Activated CD8-positive, alpha-beta T cell treated with anti-CD3 and anti-CD28 coated beads for 36 hours (primary cell): ENCODE data around the gene PARP2. TPM values are rescaled to one million over a fixed set of nuclear protein-coding genes. Genes with fewer than 3 reads are reported as not detected.

Source experiments
- ATAC-seq: fragments of 200-7000 bp; cut with Tn5 transposase; one replicate; pipeline ENCODE4 v1.10.0; 2021; ENCODE audit warnings: mild to moderate bottlenecking, moderate library complexity
- CTCF ChIA-PET: fragments of 350-600 bp; sonication (Branson Sonifier 250); formaldehyde crosslinking; loops from one replicate; lab custom pipeline; 2021; ENCODE audit warnings: antibody characterized with exemption; lab: Charles Lee
- POLR2A ChIA-PET: fragments of 350-600 bp; sonication (Branson Sonifier 250); formaldehyde crosslinking; loops from one replicate; lab custom pipeline; 2021; ENCODE audit warnings: antibody characterized with exemption; lab: Charles Lee
- DNase-seq: peaks from one replicate; pipeline ENCODE4 v3.0.0-alpha.2; 2020
- H3K27ac Mint-ChIP-seq: one replicate; pipeline ENCODE4 v1.8.0; 2021; ENCODE audit warnings: mild to moderate bottlenecking, mixed read lengths
- H3K27me3 Mint-ChIP-seq: one replicate; pipeline ENCODE4 v1.8.0; 2021; ENCODE audit warnings: mixed read lengths
- H3K36me3 Mint-ChIP-seq: one replicate; pipeline ENCODE4 v1.8.0; 2021; ENCODE audit warnings: low read depth, mixed read lengths
- H3K4me1 Mint-ChIP-seq: one replicate; pipeline ENCODE4 v1.8.0; 2021; ENCODE audit warnings: low read depth, mixed read lengths
- H3K4me3 Mint-ChIP-seq: one replicate; pipeline ENCODE4 v1.8.0; 2021; ENCODE audit warnings: mild to moderate bottlenecking, moderate library complexity, mixed read lengths
- H3K9me3 Mint-ChIP-seq: one replicate; pipeline ENCODE4 v1.8.0; 2021; ENCODE audit warnings: mixed read lengths
- CTCF ChIP-seq: fragments of 200-600 bp; IDR thresholded peaks from one replicate; pipeline ENCODE4 v1.8.0; 2022; ENCODE audit warnings: antibody characterized with exemption, mild to moderate bottlenecking
- intact Hi-C: fragments of 100-400 bp; cut with micrococcal nuclease; formaldehyde crosslinking; loops from one replicate; pipeline ENCODE4 v1.10.0; 2022
- total RNA-seq, 2 experiments: library from RNA; stranded (reverse); gene quantifications; one replicate each; pipeline ENCODE4 v1.2.3, GENCODE V29; 2021

The PARP2 gene
- total RNA-seq, 2 experiments from 2014 or later, result 45.7 to 46.5 TPM

- Mint-ChIP-seq H3K9me3 (no peaks in the 10 kb centered on the region), H3K27me3 (no peaks in the 10 kb centered on the region), H3K4me3 (peak overlapping the region; percentile 0), H3K27ac (peak overlapping the region; percentile 41), H3K4me1 (peaks cover 36% of the 10 kb centered on the region), H3K36me3 (peaks cover 57% of the 10 kb centered on the region)
- POLR2A ChIA-PET, result interaction anchor here (1.0 to 1.7 kb wide), 2 partner anchors 127 to 143 kb away, joined by 4 read pairs; partner anchors contain the start of genes APEX1 and OSGEP
- DNase-seq (peak; percentile 13), ATAC-seq (peak; percentile 53)
- TF ChIP-seq CTCF, result peak; percentile 87
- intact Hi-C loops, result no loop called here
- CTCF ChIA-PET, result interaction anchor here (0.6 to 9.4 kb wide), 47 partner anchors 10 to 364 kb away, joined by 3 to 125 read pairs (median 4); partner anchors contain the start of genes PARP2, PIP4P1, PNP and RNASE11
Measured at GRCh38 chr14:20327005-20327869, 16.2 kb upstream of the PARP2 start.

- no peak for ATAC-seq
- H3K4me1 Mint-ChIP-seq, result peaks cover 38% of the 10 kb centered on the region
- H3K36me3 Mint-ChIP-seq, result peaks cover 53% of the 10 kb centered on the region
- no peaks in the 10 kb centered on the region for H3K9me3 Mint-ChIP-seq
- ChIA-PET POLR2A (interaction anchor here (1.5 to 1.8 kb wide), 3 partner anchors 14 to 141 kb away, joined by 4 to 6 read pairs (median 4); partner anchors contain the start of genes APEX1, OSGEP, PARP2 and PNP), CTCF (interaction anchor here (0.9 to 9.4 kb wide), 17 partner anchors 14 to 362 kb away, joined by 3 to 125 read pairs (median 9); partner anchors contain the start of genes PARP2, PIP4P1, RNASE4 and TEP1)
- peak overlapping the region; percentile 3 for H3K27ac Mint-ChIP-seq
- H3K4me3 Mint-ChIP-seq, result no peak overlapping the region
- H3K27me3 Mint-ChIP-seq, result no peaks in the 10 kb centered on the region
- no peak for DNase-seq
- no peak for TF ChIP-seq CTCF
- intact Hi-C loops, result no loop called here
Measured at GRCh38 chr14:20328705-20329104, 14.7 kb upstream of the PARP2 start.

- TF ChIP-seq CTCF, result no peak
- intact Hi-C loops, result no loop called here
- peak overlapping the region; percentile 48 for H3K27ac Mint-ChIP-seq
- H3K27me3 Mint-ChIP-seq, result no peaks in the 10 kb centered on the region
- H3K36me3 Mint-ChIP-seq, result peaks cover 48% of the 10 kb centered on the region
- H3K9me3 Mint-ChIP-seq, result no peaks in the 10 kb centered on the region
- H3K4me3 Mint-ChIP-seq, result no peak overlapping the region
- DNase-seq (no peak), ATAC-seq (no peak)
- CTCF ChIA-PET, result interaction anchor here (1.0 to 9.4 kb wide), 6 partner anchors 13 to 284 kb away, joined by 3 to 125 read pairs (median 12); partner anchors contain the start of gene PARP2
- H3K4me1 Mint-ChIP-seq, result peaks cover 38% of the 10 kb centered on the region
- POLR2A ChIA-PET, result interaction anchor here (1.5 to 1.8 kb wide), 2 partner anchors 14 to 140 kb away, joined by 4 to 6 read pairs; partner anchors contain the start of genes PARP2 and PNP
Measured at GRCh38 chr14:20329355-20329754, 14.1 kb upstream of the PARP2 start.

GRCh38 chr14:20331053-20331613 is 12.3 kb upstream of the PARP2 start:
- intact Hi-C loops, result loop anchor here (5.0 kb wide), 1 partner anchor 81 kb away; the partner anchor contains the start of gene TEP1
- H3K27ac Mint-ChIP-seq, result peak overlapping the region; percentile 40
- ATAC-seq, result no peak
- no peak for DNase-seq
- peaks cover 41% of the 10 kb centered on the region for H3K36me3 Mint-ChIP-seq
- CTCF ChIA-PET, result interaction anchor here (1.5 to 9.4 kb wide), 3 partner anchors 11 to 277 kb away, joined by 4 to 125 read pairs (median 104); partner anchors contain the start of genes PARP2 and TTC5
- POLR2A ChIA-PET, result interaction anchor here (4.7 kb wide), 1 partner anchor 12 kb away, joined by 40 read pairs; the partner anchor contains the start of gene PARP2
- no peak for TF ChIP-seq CTCF
- peak overlapping the region; percentile 65 for H3K4me3 Mint-ChIP-seq
- H3K4me1 Mint-ChIP-seq, result peaks cover 41% of the 10 kb centered on the region
- H3K9me3 Mint-ChIP-seq, result no peaks in the 10 kb centered on the region
- H3K27me3 Mint-ChIP-seq, result no peaks in the 10 kb centered on the region
